VCaP (cell line): Measurements from ENCODE around the gene TSEN2.

Experiments used
- H3K27ac ChIP-seq: fragments of 450-650 bp; 2 replicates; pipeline ENCODE4 v1.5.1; 2017
- CTCF ChIP-seq: fragments of 450-650 bp; conservative IDR thresholded peaks from 2 replicates; pipeline ENCODE4 v1.5.1; 2017; ENCODE audit warnings: mild to moderate bottlenecking, moderate library complexity

Gene TSEN2

DNA sequence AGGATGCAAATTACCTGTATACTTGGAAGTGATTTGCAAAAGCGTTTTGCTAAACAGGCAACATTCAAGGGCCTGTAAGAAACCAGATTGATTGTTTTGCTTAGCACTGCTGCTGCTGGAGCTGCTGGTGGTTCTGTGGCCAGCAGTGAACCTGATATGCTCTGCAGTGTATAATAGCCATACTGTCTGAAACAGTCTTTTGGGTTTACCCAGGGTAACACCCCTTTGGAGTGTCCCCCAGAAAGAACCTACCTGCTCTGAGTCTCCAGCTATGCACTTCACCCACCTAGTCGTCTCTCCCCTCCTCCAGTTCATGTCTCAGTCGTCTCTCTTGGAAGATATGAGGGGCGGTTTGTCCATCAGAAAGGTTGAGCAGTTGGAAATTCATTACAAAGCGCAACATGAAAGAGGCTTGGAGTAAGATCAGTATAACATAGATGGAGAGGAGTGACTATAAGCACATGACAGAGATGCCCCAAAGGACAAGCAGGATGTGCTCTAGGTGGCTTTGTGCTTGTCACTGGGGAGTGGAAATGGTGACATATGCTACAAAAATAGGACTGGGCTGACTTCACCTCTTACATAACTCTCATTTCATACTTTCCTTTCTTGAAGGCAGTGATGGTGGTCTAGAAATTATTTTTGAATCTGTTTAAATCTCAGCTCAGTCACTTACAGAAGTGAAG is 76.4 kb downstream of the TSEN2 start:
- no peak overlapping the region for H3K27ac ChIP-seq
- TF ChIP-seq CTCF = no peak

DNA sequence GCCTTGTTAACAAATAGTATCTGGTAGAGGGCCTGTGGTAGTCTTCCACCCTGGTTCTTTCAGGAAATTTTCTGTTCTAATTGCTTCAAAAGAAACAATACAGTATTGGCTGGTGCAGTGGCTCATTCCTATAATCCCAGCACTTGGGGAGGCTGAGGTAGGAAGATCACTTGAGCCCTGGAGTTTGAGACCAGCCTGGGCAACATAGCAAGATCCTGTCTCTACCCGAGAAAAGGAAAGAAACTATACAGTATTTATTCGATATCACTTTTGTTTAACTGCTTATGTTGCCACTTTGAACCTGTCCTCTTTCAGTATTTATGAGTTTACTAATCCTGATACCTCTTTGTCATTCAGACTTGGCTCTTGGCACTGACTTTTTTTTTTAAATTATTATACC is 77.1 kb downstream of the TSEN2 start:
- H3K27ac ChIP-seq = no peak overlapping the region
- TF ChIP-seq CTCF = no peak

GRCh38 chr3:12562451-12562850 is 78.2 kb downstream of the TSEN2 start:
- no peak overlapping the region for H3K27ac ChIP-seq
- TF ChIP-seq CTCF = no peak

DNA sequence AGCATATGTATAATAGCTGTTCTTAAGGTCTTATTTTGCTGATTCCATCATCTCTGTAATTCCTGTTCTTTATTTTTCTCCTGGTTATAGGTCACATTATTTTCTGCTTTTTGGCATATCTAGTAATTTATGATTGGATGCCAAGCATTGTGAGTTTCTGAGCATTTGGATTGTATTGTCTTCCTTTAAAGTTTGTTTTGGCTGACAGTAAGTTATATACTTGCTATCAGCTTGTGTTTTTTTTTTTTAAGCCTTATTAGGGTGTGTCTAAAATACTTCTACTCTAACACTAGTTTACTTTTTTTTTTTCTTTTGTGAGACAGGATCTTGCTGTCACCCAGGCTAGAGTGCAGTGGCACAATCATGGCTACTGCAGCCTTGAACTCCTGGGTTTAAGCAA is 82.7 kb downstream of the TSEN2 start:
- H3K27ac ChIP-seq = no peak overlapping the region
- no peak for TF ChIP-seq CTCF

- H3K27ac ChIP-seq = no peak overlapping the region
- no peak for TF ChIP-seq CTCF
Measured at GRCh38 chr3:12568747-12569146, 84.5 kb downstream of the TSEN2 start.

DNA sequence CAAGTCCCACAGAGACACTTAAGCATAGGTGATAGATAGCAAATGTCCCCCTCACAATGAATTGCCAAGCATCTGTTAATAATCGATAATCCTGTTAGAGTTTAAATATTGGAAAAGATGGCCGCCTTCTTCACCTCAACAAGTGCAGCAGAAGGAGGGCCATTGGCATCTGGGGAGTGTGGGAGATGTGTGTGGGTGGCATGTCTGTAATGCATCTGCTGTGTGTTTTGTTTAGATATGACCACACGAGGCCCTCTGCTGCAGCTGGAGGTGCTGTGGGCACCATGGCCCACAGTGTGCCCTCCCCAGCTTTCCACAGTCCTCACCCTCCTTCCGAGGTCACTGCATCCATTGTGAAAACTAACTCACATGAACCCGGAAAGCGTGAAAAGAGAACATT is 85.6 kb downstream of the TSEN2 start:
- no peak overlapping the region for H3K27ac ChIP-seq
- TF ChIP-seq CTCF = no peak

- H3K27ac ChIP-seq = no peak overlapping the region
- TF ChIP-seq CTCF = no peak
Measured at GRCh38 chr3:12571986-12572385, 87.7 kb downstream of the TSEN2 start.
